MM.1S (cell line): Measurements from ENCODE around the gene MYH11.

ENCODE experiments used
- DNase-seq: peaks from one replicate; pipeline ENCODE4 v3.0.0-alpha.2; 2015
- H2AFZ ChIP-seq: fragments of 300-600 bp; sonication (generic); 2 replicates; pipeline ENCODE4 v1.6.0; 2016; ENCODE audit warnings: antibody characterized with exemption, low read length
- H3F3A ChIP-seq: fragments of 300-600 bp; sonication (generic); 2 replicates; pipeline ENCODE4 v1.6.1; 2016; ENCODE audit warnings: mild to moderate bottlenecking, antibody characterized with exemption, low read length, moderate library complexity, mixed read lengths; ENCODE audit not compliant: insufficient read depth
- H3K27ac ChIP-seq: fragments of 300-600 bp; sonication (generic); 2 replicates; pipeline ENCODE4 v1.5.1; 2016; ENCODE audit warnings: mild to moderate bottlenecking, low read length
- H3K27me3 ChIP-seq: fragments of 300-600 bp; sonication (generic); replicated peaks from 2 replicates; pipeline ENCODE4 v1.6.0; 2016; ENCODE audit warnings: low read length; ENCODE audit not compliant: insufficient read depth
- H3K36me3 ChIP-seq: fragments of 300-600 bp; sonication (generic); replicated peaks from 2 replicates; pipeline ENCODE4 v1.6.1; 2016; ENCODE audit warnings: mild to moderate bottlenecking, low read length, mixed read lengths; ENCODE audit not compliant: insufficient read depth
- H3K4me1 ChIP-seq: fragments of 300-600 bp; sonication (generic); 2 replicates; pipeline ENCODE4 v1.6.1; 2016; ENCODE audit warnings: low read length, mixed read lengths
- H3K4me2 ChIP-seq: fragments of 300-600 bp; sonication (generic); 2 replicates; pipeline ENCODE4 v1.6.0; 2016; ENCODE audit warnings: low read depth, low read length
- H3K4me3 ChIP-seq: fragments of 300-600 bp; sonication (generic); 2 replicates; pipeline ENCODE4 v1.5.1; 2016; ENCODE audit warnings: low read length, mixed read lengths
- H3K79me2 ChIP-seq: fragments of 300-600 bp; sonication (generic); 2 replicates; pipeline ENCODE4 v1.6.1; 2016; ENCODE audit warnings: mixed run types, low read length, mixed read lengths
- H3K9ac ChIP-seq: fragments of 300-600 bp; sonication (generic); 2 replicates; pipeline ENCODE4 v1.6.1; 2016; ENCODE audit warnings: low read length, mixed read lengths
- H3K9me2 ChIP-seq: fragments of 300-600 bp; sonication (generic); replicated peaks from 2 replicates; pipeline ENCODE4 v1.6.1; 2016; ENCODE audit warnings: mild to moderate bottlenecking, low read length, mixed read lengths; ENCODE audit not compliant: insufficient read depth
- H3K9me3 ChIP-seq: fragments of 300-600 bp; sonication (generic); replicated peaks from 2 replicates; pipeline ENCODE4 v1.6.1; 2016; ENCODE audit warnings: mild to moderate bottlenecking, low read length, mixed read lengths; ENCODE audit not compliant: insufficient read depth
- H4K20me1 ChIP-seq: fragments of 300-600 bp; sonication (generic); 2 replicates; pipeline ENCODE4 v1.6.1; 2016; ENCODE audit warnings: mild to moderate bottlenecking, low read length, moderate library complexity, mixed read lengths; ENCODE audit not compliant: insufficient read depth
- CTCF ChIP-seq: fragments of 300-600 bp; sonication (generic); IDR thresholded peaks from 2 replicates; pipeline ENCODE4 v1.5.1; 2016; ENCODE audit warnings: antibody characterized with exemption, low read length, mixed read lengths
- EZH2 ChIP-seq: fragments of 300-600 bp; sonication (generic); optimal IDR thresholded peaks from 2 replicates; pipeline ENCODE3; 2017; ENCODE audit warnings: low read depth, mild to moderate bottlenecking, antibody characterized with exemption, low read length, mixed read lengths
- EZH2phosphoT487 ChIP-seq: fragments of 300-600 bp; sonication (generic); IDR thresholded peaks from 2 replicates; pipeline ENCODE4 v1.6.1; 2018; ENCODE audit warnings: antibody characterized with exemption, low read length

MYH11 gene

GRCh38 chr16:15752717-15753488 lies 103.9 kb downstream of the MYH11 start:
- H3K9ac ChIP-seq: no peak overlapping the region
- H3K27ac ChIP-seq: no peak overlapping the region
- H3K9me2 ChIP-seq: no peaks in the 10 kb centered on the region
- H3K79me2 ChIP-seq: no peaks in the 10 kb centered on the region
- no peak overlapping the region for H3K4me2 ChIP-seq
- H3K36me3 ChIP-seq: no peaks in the 10 kb centered on the region
- TF ChIP-seq CTCF: no peak
- no peak for TF ChIP-seq EZH2phosphoT487
- no peak for TF ChIP-seq EZH2
- no peak overlapping the region for H3K4me3 ChIP-seq
- H3K27me3 ChIP-seq: no peaks in the 10 kb centered on the region
- H2AFZ ChIP-seq: no peak overlapping the region
- no peaks in the 10 kb centered on the region for H3K9me3 ChIP-seq
- no peaks in the 10 kb centered on the region for H4K20me1 ChIP-seq
- DNase-seq: no peak
- H3F3A ChIP-seq: no peaks in the 10 kb centered on the region
- H3K4me1 ChIP-seq: no peaks in the 10 kb centered on the region

DNA sequence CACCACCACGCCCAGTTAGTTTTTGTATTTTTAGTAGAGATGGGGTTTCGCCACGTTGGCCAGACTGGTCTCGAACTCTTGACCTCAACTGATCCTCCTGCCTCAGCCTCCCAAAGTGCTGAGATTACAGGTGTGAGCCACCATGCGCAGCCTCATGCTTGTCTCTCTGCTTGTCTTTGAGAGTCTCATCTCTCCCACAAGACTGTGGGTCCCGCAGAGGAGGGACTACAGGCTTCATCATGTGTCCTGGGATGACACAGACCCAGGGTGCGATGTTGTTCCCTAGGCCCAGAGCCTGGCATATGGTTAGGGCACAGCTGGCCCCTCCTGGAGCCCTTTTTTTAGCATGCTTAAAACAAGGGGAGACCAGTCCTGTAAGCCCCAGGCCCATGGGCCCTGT lies 104.9 kb downstream of the MYH11 start:
- Histone ChIP-seq H3K79me2 (no peaks in the 10 kb centered on the region), H3K4me3 (no peak overlapping the region), H3F3A (no peaks in the 10 kb centered on the region), H3K9ac (no peak overlapping the region), H3K9me3 (no peaks in the 10 kb centered on the region), H3K4me2 (no peak overlapping the region), H3K27ac (no peak overlapping the region), H2AFZ (no peak overlapping the region), H3K4me1 (no peaks in the 10 kb centered on the region), H3K27me3 (no peaks in the 10 kb centered on the region), H3K36me3 (no peaks in the 10 kb centered on the region), H3K9me2 (no peaks in the 10 kb centered on the region), H4K20me1 (no peaks in the 10 kb centered on the region)
- no peak for DNase-seq
- TF ChIP-seq EZH2phosphoT487 (no peak), EZH2 (no peak), CTCF (no peak)

- Histone ChIP-seq H3K27ac (no peak overlapping the region), H3K9me3 (no peaks in the 10 kb centered on the region), H3K4me3 (no peak overlapping the region), H3K27me3 (no peaks in the 10 kb centered on the region), H2AFZ (no peak overlapping the region), H3F3A (no peaks in the 10 kb centered on the region), H3K9me2 (no peaks in the 10 kb centered on the region), H3K9ac (no peak overlapping the region), H3K4me2 (no peak overlapping the region), H3K4me1 (no peaks in the 10 kb centered on the region), H4K20me1 (no peaks in the 10 kb centered on the region), H3K79me2 (no peaks in the 10 kb centered on the region), H3K36me3 (no peaks in the 10 kb centered on the region)
- DNase-seq: no peak
- TF ChIP-seq EZH2: no peak
- no peak for TF ChIP-seq EZH2phosphoT487
- no peak for TF ChIP-seq CTCF
These were observed 106.8 kb downstream of the MYH11 start for GRCh38 chr16:15749985-15750384.
